Neuronal stem cell (in vitro differentiated cells): ENCODE measurements around the gene PEAR1.
A peak's percentile ranks its signal among the peaks of the same experiment; 100 is the strongest.

ENCODE experiments used
- DNase-seq: peaks from one replicate; pipeline ENCODE4 v3.0.0-alpha.2; 2013; ENCODE audit warnings: low spot score
- H2AFZ ChIP-seq: one replicate; pipeline ENCODE4 v1.6.1; 2013; ENCODE audit warnings: mild to moderate bottlenecking, low read length, inconsistent platforms
- H2AK5ac ChIP-seq: 2 replicates; pipeline ENCODE4 v1.6.1; 2013; ENCODE audit warnings: low read depth, mild to moderate bottlenecking, inconsistent platforms, low read length, moderate library complexity, mixed read lengths
- H2BK120ac ChIP-seq: 2 replicates; pipeline ENCODE4 v1.6.1; 2013; ENCODE audit warnings: low read depth, mild to moderate bottlenecking, inconsistent platforms, low read length, moderate library complexity, mixed read lengths
- H2BK12ac ChIP-seq: one replicate; pipeline ENCODE4 v1.6.1; 2013; ENCODE audit warnings: low read length, inconsistent platforms
- H2BK15ac ChIP-seq: 2 replicates; pipeline ENCODE4 v1.6.1; 2013; ENCODE audit warnings: mild to moderate bottlenecking, low read length, inconsistent platforms, mixed read lengths
- H2BK5ac ChIP-seq: one replicate; pipeline ENCODE4 v1.6.1; 2013; ENCODE audit warnings: inconsistent platforms, mild to moderate bottlenecking, low read length, moderate library complexity
- H3K14ac ChIP-seq: one replicate; pipeline ENCODE4 v1.6.1; 2013; ENCODE audit warnings: low read length, inconsistent platforms
- H3K18ac ChIP-seq: 2 replicates; pipeline ENCODE4 v1.6.1; 2013; ENCODE audit warnings: low read length, inconsistent platforms
- H3K23ac ChIP-seq: 2 replicates; pipeline ENCODE4 v1.6.1; 2013; ENCODE audit warnings: low read depth, mild to moderate bottlenecking, mixed read lengths, low read length, inconsistent platforms; ENCODE audit not compliant: poor library complexity
- H3K27ac ChIP-seq: replicated peaks from 3 replicates; pipeline ENCODE4 v1.5.1; 2013; ENCODE audit warnings: low read length, inconsistent platforms
- H3K27me3 ChIP-seq, 3 experiments: 2 replicates each; pipeline ENCODE4 v1.6.1; 2013; ENCODE audit warnings: low read length in 3 of 3, mild to moderate bottlenecking in 2 of 3, inconsistent platforms in 1 of 3, low read depth in 1 of 3, mixed read lengths in 1 of 3, moderate library complexity in 1 of 3; ENCODE audit not compliant: control insufficient read depth in 3 of 3, insufficient read depth in 3 of 3
- H3K36me3 ChIP-seq, 2 donors: replicated peaks in 1 of 2; 2 replicates each; pipeline ENCODE4 v1.6.1; 2013; ENCODE audit warnings: low read length in 2 of 2; ENCODE audit not compliant: control insufficient read depth in 2 of 2, insufficient read depth in 2 of 2
- H3K4ac ChIP-seq: 2 replicates; pipeline ENCODE4 v1.6.1; 2013; ENCODE audit warnings: inconsistent platforms, mild to moderate bottlenecking, low read length, moderate library complexity
- H3K4me1 ChIP-seq, 2 donors: 1 replicate in 1 of 2; 2 replicates in 1 of 2; pipeline ENCODE4 v1.6.1; 2013; ENCODE audit warnings: low read length in 2 of 2, low read depth in 1 of 2; ENCODE audit not compliant: control insufficient read depth in 2 of 2, insufficient read depth in 1 of 2
- H3K4me2 ChIP-seq: one replicate; pipeline ENCODE4 v1.6.1; 2013; ENCODE audit warnings: mild to moderate bottlenecking, low read length, inconsistent platforms; ENCODE audit not compliant: insufficient read depth, poor library complexity, severe bottlenecking
- H3K4me3 ChIP-seq, 2 donors: 2 replicates each; pipeline ENCODE4 v1.5.1; 2013; ENCODE audit warnings: low read length in 2 of 2, mild to moderate bottlenecking in 2 of 2, inconsistent platforms in 1 of 2, moderate library complexity in 1 of 2
- H3K79me1 ChIP-seq: one replicate; pipeline ENCODE4 v1.6.1; 2013; ENCODE audit warnings: low read depth, mild to moderate bottlenecking, inconsistent platforms, low read length, moderate library complexity
- H3K9ac ChIP-seq: one replicate; pipeline ENCODE4 v1.6.1; 2013; ENCODE audit warnings: mild to moderate bottlenecking, low read depth, low read length, inconsistent platforms; ENCODE audit not compliant: poor library complexity
- H3K9me3 ChIP-seq, 2 donors: replicated peaks in 1 of 2; 2 replicates each; pipeline versions ENCODE3 to v1.6.1; 2013; ENCODE audit warnings: low read length in 2 of 2, mild to moderate bottlenecking in 2 of 2, inconsistent platforms in 1 of 2, low read depth in 1 of 2, mixed read lengths in 1 of 2, moderate library complexity in 1 of 2; ENCODE audit not compliant: control insufficient read depth in 2 of 2, insufficient read depth in 1 of 2
- H4K8ac ChIP-seq: one replicate; pipeline ENCODE4 v1.6.1; 2013; ENCODE audit warnings: low read depth, mild to moderate bottlenecking, inconsistent platforms, low read length, moderate library complexity
- H4K91ac ChIP-seq: one replicate; pipeline ENCODE4 v1.6.1; 2013; ENCODE audit warnings: low read length, low read depth, mild to moderate bottlenecking, inconsistent platforms; ENCODE audit not compliant: poor library complexity
- WGBS, 2 donors: extraction: QIAGEN DNeasy Blood & Tissue Kit; methylation state at CpG; one replicate each; pipeline ENCODE4 v1.1.7; 2013; ENCODE audit warnings: missing lambda C conversion rate in 2 of 2, mixed read lengths in 1 of 2; ENCODE audit not compliant: insufficient read length in 2 of 2, insufficient replicate concordance in 1 of 2; ENCODE audit errors: extremely low coverage in 2 of 2; 5-methylcytosine and 5-hydroxymethylcytosine counted together

Gene PEAR1

DNA sequence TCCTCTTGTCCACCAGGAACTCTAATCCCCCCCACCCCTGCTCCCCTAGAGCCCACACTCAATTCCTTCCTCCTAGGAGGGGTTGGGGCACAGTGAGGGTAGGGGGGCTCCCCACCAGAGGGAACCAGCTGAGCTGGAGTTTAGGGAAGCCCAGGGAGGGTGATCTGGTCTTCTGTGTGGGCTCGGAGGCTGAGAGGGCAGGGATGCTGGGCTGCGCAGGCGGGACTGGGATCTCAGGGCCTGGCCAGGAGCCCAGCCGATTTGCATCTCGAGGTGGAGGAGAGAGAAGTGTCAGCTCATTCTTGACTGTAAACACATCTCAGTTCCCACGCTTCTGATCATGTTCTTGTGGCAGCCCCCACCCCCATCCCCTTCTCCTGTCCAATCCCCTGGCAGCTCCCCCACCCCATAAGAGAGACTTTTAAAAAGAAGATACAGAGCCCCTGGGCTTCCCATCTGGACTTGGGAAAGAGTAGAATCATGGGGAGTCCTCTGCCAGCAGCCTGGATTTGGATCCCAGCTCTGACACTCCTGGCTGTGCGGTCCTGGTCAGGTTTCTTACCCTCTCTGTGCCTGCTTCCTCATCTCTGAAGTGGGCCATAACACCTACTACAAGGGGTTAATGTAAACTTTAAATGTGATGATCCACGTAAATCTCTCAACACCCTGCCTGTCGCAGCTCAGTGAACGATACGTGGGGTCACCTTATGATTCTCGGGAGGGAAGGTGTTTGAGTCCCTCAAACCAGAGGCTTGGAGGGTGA, 6.6 kb downstream of the PEAR1 start:
- H3K4me1 ChIP-seq: peaks cover 19 to 33% of the 10 kb centered on the region in 2 donors
- H2BK12ac ChIP-seq: no peak overlapping the region
- H2BK5ac ChIP-seq: no peak overlapping the region
- H3K14ac ChIP-seq: no peak overlapping the region
- no peak overlapping the region for H4K8ac ChIP-seq
- H2AFZ ChIP-seq: no peak overlapping the region
- H3K4me3 ChIP-seq: no peak overlapping the region
- no peak for DNase-seq
- H3K9me3 ChIP-seq: no peaks in the 10 kb centered on the region
- no peak overlapping the region for H3K4me2 ChIP-seq
- peak overlapping the region; percentile 47 for H3K23ac ChIP-seq
- no peak overlapping the region for H3K27ac ChIP-seq
- no peak overlapping the region for H3K4ac ChIP-seq
- H2AK5ac ChIP-seq: peak overlapping the region; percentile 83
- H3K79me1 ChIP-seq: no peaks in the 10 kb centered on the region
- H4K91ac ChIP-seq: peak overlapping the region; percentile 58
- H2BK15ac ChIP-seq: peak overlapping the region; percentile 46
- no peak overlapping the region for H2BK120ac ChIP-seq
- WGBS, 2 donors: no CpG with 5 or more reads among the region's 12 CpGs
- H3K18ac ChIP-seq: peak overlapping the region; percentile 79
- H3K27me3 ChIP-seq: peaks cover 0 to 19% (median 0%) of the 10 kb centered on the region in 3 experiments
- H3K36me3 ChIP-seq: no peaks in the 10 kb centered on the region
- no peak overlapping the region for H3K9ac ChIP-seq

DNA sequence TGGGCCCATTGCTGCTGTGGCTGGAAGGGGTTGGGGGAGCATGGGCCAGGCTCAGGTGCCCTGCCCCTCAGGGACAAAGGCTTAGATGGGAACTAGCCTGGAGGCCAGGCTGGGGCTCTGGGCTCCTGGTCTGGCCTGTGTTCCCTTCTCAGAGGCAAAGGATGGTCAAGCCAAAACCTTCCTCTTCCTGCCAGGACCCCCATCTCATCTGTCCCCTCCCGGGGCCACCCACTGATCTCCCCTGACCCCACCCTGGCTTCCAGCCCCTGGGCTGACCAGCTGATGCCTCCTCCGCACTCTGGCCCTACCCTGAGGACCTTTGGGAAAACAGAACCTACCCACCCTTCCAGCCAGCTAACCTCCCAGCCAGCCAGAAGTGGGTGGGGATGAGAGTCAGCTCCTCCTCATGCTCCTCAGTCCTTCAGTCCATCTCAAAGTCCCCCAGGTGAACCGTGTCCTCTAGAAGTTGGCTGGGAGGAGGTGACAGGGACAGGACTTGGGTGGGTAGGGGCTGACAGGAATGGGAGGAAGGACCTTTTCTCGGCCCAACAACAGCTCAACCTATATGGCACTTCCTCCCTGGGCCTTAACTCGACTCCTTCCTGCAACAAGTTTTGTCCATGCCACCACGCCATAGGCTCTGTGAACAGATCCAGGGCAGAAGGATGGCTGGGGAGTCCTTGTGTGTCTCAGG, 7.5 kb downstream of the PEAR1 start:
- H3K4me3 ChIP-seq: no peak overlapping the region
- H2BK5ac ChIP-seq: peak overlapping the region; percentile 72
- no peaks in the 10 kb centered on the region for H3K36me3 ChIP-seq
- peaks cover 0 to 11% (median 0%) of the 10 kb centered on the region in 3 experiments for H3K27me3 ChIP-seq
- H3K9me3 ChIP-seq: no peaks in the 10 kb centered on the region
- H3K18ac ChIP-seq: peak overlapping the region; percentile 86
- no peak for DNase-seq
- H2AFZ ChIP-seq: no peak overlapping the region
- H3K9ac ChIP-seq: no peak overlapping the region
- H3K4me2 ChIP-seq: no peak overlapping the region
- no peaks in the 10 kb centered on the region for H3K79me1 ChIP-seq
- peaks cover 19 to 28% of the 10 kb centered on the region in 2 donors for H3K4me1 ChIP-seq
- H2AK5ac ChIP-seq: peak overlapping the region; percentile 60
- no peak overlapping the region for H2BK12ac ChIP-seq
- peak overlapping the region; percentile 90 for H2BK15ac ChIP-seq
- H4K8ac ChIP-seq: no peak overlapping the region
- H3K27ac ChIP-seq: no peak overlapping the region
- no peak overlapping the region for H4K91ac ChIP-seq
- no peak overlapping the region for H3K4ac ChIP-seq
- no peak overlapping the region for H3K14ac ChIP-seq
- no CpG with 5 or more reads among the region's 6 CpGs for WGBS, 2 donors
- no peak overlapping the region for H2BK120ac ChIP-seq
- peak overlapping the region; percentile 59 for H3K23ac ChIP-seq

DNA sequence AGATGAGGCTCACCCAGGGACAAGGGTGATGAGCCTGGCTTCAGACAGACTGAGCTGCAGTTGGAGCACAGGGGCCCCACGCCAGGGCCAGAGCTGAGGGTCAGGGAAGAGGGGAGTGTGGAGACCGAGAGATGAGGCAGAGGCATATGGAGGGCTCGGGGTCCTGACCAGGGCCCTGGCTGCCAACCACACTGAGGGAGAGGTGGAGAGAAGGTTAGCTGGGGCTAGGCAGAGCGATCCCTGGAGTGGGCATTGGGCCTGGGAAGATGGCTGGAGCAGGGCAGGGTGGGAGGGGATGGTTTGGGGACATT, 8.0 kb downstream of the PEAR1 start:
- peak overlapping the region; percentile 86 for H3K18ac ChIP-seq
- no peak overlapping the region for H3K4ac ChIP-seq
- no CpG with 5 or more reads among the region's 4 CpGs for WGBS, 2 donors
- H2BK120ac ChIP-seq: no peak overlapping the region
- no peak overlapping the region for H2BK12ac ChIP-seq
- no peak overlapping the region for H2AFZ ChIP-seq
- H4K91ac ChIP-seq: no peak overlapping the region
- H3K23ac ChIP-seq: peak overlapping the region; percentile 59
- peaks cover 0 to 3% of the 10 kb centered on the region in 2 donors for H3K9me3 ChIP-seq
- peak overlapping the region; percentile 72 for H2BK5ac ChIP-seq
- H2AK5ac ChIP-seq: peak overlapping the region; percentile 60
- H3K79me1 ChIP-seq: no peaks in the 10 kb centered on the region
- H4K8ac ChIP-seq: no peak overlapping the region
- H3K9ac ChIP-seq: no peak overlapping the region
- DNase-seq: no peak
- H3K27ac ChIP-seq: no peak overlapping the region
- H3K14ac ChIP-seq: no peak overlapping the region
- H3K27me3 ChIP-seq: peaks cover 0 to 15% (median 0%) of the 10 kb centered on the region in 3 experiments
- peaks cover 18 to 22% of the 10 kb centered on the region in 2 donors for H3K4me1 ChIP-seq
- peak overlapping the region; percentile 90 for H2BK15ac ChIP-seq
- H3K36me3 ChIP-seq: no peaks in the 10 kb centered on the region
- H3K4me3 ChIP-seq: no peak overlapping the region
- no peak overlapping the region for H3K4me2 ChIP-seq
